GM21423 (cell line): ENCODE measurements around the gene GRM8.

Experiments used
- ATAC-seq: cut with Tn5 transposase; IDR thresholded peaks from one replicate; pipeline ENCODE4 v1.9.1; 2021; ENCODE audit warnings: mild to moderate bottlenecking, moderate library complexity; ENCODE audit not compliant: unreplicated experiment

Gene GRM8

DNA sequence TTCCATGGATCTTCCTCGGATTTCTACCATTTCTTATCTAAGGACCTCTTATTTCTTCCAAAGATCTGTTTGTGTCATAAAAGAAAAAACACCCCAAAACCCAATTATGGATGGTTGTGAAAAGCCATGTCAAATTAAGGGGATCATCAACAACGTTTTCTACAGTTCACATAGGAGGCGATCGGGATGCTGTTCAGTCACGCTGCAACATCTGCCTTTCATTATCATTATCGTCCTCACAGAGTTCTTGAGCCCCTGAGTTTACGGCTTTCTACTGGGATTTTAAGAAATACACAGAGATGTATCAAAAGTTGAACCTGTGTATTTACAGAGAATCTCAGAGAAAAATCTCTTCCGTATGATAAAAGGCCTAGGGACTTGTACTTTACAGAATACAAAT lies 101.4 kb downstream of the GRM8 start:
- ATAC-seq = no peak

DNA sequence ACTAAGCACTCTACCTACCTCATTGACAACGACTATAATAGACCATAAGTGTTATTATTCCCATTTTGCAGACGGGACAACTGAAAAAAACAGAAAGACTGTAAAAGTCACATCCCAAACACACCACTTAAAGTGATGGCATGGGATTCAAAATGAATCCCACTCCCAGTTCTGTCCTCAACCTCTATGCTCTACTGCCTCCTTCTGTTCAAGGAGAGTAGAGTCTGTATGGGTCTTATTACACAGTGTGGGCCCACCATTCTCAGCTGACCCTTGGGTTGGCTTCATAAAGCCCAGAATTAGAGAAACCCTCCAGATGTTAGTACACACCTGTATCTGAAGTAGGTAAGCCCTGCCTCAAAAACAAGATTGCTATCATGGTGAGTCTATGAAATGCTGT lies 102.2 kb downstream of the GRM8 start:
- ATAC-seq = no peak

DNA sequence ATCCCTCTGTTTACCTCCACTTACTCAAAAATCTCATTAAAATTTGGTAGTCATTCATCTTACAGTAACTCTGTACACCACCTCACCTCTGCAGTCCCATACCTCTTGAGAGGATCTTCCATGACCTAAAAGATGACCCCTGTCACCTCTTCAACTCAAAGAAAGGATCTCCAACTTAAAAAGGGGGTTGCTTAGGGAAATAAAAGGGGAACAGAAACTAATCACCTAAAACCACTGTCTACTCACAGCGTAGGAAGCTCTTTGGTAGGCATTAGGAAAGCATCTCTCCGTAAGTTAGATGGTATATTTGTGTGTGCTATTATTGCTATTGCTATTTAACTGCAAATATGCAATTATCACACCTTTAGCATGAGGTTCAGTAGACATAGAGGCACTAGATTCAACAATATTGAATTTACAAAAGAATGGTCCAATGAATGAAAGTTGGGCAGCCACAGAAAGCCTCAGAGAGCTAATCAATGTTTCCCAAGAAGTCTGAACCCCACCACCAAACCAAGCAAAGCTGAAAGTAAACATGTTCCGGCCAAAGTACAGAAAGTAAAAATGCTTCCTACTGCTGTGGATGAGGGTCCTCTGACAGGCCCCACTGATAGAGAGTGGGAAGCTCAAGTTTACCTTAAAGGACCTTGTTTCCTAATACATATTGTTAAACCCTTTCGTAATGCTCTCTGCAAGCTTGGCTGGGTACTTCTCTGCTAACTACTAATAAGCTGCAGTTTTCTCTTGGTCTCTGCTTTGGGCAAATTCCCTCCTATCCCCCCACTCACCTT lies 105.8 kb downstream of the GRM8 start:
- ATAC-seq = no peak

DNA sequence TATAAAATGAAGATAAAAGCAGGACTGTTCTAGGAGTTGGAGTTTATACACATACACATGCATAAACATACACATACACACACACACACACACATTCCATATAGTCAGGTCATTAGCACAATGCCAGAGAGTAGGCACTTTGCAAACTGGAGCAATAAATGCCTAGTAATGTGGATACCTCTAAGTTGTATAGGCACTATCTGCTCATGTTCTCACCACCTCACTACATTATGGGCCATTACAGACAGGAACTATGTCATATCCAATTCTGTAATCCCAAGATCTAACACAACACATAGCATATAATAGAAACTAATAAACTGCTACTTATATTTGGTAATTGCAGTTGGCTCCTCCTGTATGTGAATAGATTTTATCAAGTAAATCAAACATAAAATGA lies 115.6 kb downstream of the GRM8 start:
- no peak for ATAC-seq

DNA sequence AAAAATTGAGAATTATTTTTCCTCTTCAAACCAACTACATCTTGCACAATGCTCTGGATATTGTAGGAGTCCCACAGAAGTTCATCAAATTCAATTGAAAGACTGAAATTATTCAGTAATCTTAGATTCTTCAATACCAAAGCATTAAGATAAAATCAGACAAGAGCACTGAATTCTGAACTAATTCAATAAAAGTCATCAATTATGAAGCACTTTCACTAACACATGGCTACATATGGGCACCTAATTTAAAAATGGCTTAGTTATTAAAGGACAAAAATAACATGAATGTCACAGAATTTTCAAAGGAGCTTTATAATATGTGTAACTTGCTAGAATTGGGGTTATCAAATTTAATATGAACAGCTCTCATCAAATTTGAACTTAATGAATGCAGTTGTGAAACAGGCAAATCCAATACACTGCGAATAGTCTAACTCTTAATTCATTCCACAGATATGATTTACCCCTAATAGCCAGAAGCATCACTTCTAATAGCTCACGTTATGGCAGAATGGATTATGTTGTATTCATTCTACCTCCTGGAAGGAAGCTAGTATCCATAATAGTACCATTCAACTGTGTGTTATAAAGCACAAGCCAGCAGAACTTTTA lies 116.8 kb downstream of the GRM8 start:
- no peak for ATAC-seq

DNA sequence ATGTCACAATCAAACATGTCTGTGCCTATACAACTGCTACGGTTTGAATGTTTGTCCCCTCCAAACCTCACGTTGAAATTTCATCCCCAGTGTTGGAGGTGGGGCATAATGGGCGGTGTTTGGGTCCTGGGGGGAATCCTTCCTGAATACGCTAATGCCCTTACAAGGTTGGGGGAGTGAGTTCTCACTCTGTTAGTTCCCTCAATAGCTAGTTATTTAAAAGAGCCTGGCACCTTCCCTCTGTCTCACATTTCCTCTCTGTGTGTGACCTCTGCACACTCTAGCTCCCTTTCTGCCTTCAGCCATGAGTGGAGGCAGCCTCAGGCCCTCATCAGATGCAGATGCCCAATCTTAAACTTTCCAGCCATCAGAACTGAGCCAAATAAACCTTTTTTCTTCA lies 129.5 kb downstream of the GRM8 start:
- ATAC-seq = no peak

DNA sequence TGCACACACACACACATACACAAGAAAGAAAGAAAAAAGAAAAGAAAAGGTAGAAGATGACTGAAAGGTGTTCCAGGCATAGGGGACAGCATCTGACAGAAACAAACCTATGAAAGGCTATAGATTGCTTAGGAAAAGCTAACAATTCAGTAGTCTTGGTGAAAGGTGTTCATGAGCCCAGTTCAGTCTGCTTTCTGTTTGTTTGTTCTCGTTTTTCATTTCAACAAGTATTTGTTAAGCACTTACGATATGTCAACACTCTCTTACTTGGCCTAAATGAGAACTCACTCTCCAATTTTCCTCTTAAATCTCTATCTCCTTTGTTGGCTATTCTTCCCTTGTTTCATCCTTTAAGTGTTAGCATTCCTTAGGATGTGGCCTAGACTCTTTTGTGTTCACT lies 133.2 kb downstream of the GRM8 start:
- ATAC-seq = no peak

DNA sequence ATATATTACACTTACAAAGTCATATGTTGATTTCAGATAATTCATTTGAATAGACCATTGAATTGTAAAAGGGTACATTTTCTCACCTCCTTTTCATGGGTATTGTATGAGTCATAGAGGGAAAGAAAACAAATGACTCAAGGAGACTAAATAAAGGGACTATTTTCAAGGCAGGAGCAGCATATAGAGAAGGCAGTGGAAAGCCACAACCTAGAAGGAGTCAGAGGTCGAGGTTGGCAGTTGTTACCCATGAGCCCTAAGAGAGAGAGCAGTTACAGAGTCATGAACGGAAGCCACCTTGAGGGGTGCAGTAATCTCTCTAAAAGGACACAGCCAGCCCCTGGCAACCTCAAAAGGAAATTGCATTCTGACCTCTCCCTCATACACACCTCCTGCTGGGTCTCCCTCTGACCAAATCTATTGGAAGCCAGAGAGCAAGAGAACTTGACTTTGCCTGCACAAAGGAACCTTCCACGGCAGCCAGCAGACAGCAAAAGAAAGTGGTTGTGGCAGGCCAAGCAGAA lies 137.9 kb downstream of the GRM8 start:
- no peak for ATAC-seq

DNA sequence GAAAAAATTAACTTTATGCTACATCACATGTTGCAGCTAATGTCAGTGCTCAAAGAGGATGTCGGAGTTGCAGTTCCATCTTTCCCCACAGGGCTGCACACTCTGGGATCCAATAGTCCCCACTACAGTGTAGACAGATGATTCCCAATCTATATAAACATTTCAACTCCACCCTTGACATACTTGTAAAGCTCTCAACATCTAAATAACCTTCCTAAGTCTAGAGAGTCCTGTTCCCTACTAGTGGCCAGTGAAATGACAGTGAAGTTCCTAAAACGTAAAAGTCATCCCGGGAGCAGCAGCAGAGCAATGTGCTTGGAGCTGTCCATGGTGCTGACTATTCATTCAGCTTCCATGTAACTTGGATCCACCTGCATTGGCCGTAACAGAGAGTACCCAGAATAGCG lies 145.1 kb downstream of the GRM8 start:
- ATAC-seq = peak; percentile 84

DNA sequence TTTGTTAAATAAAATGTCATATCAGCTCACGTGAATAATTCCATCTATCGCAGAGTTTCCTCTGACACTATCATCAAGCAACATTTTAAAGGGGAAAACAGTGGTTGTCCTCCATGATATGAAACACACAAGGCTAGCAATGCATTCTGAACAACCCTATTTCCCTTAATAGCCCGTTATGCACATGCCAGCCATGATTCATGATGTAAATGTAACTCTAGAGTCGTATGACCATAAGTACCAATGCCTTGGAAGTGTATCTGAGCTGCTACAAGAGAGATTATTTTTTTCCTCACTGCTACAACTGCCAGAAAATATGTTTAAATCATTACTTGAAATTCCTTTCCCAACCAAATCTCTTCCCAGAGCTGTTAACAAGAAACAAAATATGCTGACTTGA lies 159.4 kb downstream of the GRM8 start:
- no peak for ATAC-seq

DNA sequence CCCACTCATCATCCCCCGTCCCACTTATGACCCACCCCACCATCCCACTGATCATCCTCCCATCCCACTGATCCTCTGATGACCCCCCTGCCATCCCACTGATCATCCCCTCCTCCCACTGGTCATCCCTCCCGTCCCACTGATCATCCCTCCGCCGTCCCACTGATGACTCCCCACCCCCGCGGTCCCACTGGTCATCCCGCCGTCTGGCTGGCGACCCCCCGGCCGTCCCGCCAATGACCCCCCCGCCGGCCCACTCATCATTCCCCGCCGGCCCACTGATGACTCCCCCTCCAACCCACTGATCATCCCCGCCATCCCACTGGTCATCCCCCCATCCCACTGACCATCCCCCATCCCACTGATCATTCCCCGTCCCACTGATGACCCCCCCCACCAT lies 161.1 kb downstream of the GRM8 start:
- no peak for ATAC-seq

DNA sequence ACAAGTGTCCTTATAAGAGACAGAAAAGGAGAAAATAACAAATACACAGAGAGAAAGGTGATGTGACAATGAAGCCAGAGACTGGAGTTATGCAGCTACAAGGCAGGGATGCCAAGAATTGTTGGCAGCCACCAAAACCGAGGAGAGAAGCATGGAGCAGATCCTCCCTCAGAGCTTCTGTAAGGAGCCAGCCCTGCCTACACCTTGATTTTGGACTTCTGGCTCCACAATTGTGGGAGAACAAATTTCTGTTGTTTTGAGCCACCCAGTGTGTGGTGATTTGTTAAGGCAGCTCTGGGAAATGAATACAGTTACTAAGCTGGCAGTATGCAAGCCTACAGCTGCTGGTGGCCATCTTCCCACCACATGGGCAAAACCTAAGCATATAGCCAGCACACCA lies 163.6 kb downstream of the GRM8 start:
- no peak for ATAC-seq

DNA sequence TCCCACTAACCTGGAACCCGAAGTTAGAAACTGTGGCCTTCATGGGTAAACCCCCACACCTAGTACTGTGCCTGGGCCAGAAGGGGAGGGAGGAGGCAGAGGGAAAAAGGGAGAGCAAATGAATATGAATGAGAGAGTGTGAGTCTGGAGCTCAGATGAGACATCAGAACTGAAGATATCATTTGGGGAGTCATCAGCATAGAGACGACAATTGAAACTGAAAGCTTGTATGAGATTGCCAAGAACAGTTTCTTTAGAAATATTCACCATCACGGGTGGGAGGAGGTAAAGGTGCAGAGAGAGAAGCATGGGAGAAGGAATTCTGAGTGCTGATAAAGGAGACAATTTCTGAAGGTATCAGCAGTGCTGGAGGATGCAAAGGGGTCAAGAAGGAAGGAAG lies 171.2 kb downstream of the GRM8 start:
- ATAC-seq = no peak

DNA sequence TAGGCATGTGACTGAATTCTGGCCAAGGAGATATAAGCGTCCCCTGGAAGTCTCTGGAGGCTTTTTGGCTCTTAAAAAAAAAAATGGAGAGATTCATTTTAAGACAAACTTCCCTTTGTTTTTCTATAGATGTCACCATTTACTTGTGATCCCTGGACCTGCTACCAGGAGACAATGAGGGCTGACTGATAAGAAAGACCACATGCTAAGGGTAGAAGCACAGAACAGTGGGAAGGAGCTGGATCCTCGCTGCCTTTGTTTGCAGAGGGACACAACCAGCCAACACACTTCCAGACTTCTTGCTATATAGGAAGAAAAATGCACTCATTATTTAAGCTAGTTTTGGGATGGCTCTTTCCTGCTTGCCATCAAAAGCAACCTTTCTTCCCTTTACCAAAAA lies 172.2 kb downstream of the GRM8 start:
- no peak for ATAC-seq

DNA sequence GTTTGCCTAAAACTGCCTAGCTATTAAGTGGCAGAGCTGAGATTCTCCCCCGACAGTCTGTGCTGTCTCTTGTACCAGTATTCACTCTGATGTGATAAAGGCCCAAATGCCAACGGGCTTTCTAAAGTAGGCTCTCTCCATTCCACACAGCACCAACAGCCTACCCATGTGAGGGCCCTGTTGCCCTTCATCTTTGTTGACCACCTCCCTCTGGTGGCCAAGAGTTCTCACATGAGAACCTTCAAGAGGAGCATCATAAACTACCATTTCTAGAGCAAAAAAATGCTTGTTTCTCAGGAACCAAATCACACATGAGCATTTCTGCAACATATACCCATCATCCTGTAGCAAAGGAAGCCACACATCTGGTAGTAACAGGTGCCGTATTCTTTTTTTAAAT lies 185.8 kb downstream of the GRM8 start:
- no peak for ATAC-seq

DNA sequence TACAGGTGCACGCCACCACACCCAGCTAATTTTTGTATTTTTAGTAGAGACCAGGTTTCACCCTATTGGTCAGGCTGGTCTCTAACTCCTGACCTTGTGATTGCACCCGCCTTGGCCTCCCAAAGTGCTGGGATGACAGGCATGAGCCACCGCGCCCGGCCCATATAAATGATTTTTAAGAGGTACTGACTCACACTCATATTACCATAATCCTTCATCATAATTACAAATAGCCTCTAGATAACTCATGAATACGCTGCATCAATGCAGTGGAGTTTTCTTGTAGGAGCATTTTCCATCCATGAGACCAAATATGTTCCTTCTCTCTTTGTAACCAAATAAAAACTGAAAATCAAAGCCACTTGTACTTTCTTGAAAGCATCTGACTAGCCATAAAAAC lies 193.3 kb downstream of the GRM8 start:
- ATAC-seq = no peak

DNA sequence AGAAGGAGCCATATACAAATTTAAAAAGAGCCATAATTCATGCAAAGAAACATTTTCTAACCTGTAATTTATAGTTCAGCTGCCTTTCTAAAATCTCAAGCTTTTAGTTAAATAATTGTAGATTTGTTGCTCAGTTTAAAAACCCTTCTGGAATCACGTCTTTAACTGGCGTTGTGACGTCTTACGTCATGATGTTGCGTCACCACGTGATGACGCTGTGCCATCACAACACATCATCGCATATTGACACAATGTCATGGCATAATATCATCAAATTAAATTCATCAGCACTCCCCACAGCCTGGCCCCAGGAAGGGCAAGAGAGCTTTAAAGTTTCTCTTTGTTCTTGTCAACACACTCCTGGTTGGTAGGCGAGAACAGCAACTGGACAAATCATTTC lies 194.8 kb downstream of the GRM8 start:
- ATAC-seq = no peak

DNA sequence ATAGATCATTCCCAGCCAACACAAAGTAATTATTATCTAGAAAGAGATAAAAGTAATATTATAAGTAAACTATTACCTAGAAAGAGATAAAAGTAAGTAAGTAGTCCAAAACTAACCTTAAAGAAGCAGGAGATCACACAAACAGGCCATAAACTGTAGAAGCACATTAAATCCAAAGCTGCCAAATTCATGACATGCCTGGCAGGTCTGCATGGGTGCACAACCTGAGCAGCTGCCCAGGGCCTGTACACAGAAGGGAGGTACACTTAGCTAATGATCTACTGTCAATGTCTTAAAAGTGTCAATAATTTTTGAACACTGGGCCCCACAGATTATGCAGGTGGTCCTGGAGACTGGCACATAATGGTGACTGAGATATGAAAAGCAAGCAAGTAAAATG lies 196.5 kb downstream of the GRM8 start:
- no peak for ATAC-seq

DNA sequence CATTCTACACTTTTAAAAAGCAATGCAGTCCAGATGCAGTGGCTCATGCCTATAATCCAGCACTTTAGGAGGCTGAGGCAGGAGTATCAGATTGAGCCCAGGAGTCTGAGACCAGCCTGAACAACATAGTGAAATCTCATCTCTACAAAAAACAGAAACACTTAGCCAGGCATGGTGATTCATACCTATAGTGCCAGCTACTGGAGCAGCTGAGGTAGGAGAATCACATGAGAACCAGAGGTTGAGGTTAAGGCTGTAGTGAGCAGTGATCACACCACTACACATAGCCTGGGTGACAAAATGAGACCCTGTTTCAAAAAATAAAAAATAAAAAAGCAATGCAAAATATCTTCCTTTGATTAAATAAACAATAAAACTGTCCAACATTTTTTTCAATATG lies 205.2 kb downstream of the GRM8 start:
- ATAC-seq = peak; percentile 71

DNA sequence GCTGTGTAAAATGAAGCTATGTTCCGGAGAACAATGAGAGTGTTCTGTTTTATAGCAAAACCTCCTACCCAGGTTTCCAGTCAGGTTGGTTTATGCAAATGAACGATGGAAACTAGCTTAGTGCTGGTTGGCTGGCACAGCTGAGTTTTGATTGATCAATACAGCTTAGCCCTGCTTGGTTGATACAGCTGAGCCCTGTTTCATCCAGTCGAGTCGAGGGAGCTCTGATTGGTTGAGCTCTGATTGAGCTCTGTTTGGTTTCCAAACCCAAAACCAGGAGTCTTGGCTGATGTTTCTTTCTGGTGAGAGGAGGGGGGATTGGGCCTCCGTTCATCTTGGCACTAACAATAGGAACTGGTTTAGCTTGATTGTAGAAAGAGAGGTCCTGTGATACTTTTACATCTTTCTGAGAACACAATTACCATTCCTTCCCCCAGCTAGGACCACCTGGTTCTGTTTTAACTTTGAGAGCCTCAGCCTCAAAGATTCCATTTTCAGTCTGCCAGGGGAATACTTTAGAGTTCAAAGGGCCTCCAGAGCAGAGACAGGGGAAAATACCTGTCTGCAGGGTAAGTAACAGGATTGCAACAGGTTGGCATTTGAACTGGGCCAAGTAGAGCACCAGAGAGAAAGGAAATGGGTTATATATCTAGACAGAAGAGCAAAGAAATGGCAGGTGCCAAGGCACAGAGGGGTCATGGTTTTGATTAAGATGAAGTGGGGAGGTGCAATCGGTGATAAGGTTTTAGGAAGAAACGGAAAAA lies 210.9 kb downstream of the GRM8 start:
- no peak for ATAC-seq

DNA sequence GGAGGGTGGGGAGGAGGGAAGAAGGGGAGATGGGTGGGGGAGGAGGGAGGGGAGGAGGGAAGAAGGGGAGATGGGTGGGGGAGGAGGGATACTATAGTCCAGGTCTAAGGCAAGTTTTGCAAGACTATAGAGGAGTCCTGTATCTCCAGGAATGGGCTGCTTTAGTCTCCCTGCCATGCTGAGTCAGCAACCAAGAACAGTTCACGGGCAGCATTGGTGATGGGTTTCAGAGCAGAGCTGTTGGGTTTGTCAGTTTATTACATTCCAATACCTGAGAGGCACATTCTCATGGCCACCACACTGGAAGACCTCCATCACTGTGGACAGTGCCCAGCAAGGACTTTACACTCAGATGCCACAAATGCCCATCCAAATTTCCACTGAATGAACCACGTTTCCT lies 212.7 kb downstream of the GRM8 start:
- no peak for ATAC-seq

DNA sequence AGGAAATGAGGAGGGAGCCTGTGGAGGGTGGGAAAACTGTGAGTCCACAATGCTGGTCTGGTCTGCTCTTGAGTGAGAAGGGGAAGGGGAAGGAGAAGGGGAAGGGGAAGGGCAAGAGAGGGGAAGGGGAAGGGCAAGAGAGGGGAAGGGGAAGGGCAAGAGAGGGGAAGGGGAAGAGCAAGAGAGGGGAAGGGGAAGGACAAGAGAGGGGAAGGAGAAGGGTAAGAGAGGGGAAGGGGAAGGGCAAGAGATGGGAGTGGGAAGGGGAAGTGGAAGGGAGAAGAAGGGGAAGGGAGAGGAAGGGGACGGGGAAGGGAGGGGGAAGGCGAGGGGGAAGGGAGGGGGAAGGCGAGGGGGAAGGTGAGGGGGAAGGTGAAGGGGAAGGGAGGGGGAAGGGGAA lies 213.2 kb downstream of the GRM8 start:
- no peak for ATAC-seq
